K562 (cell line): Measurements from ENCODE around the gene HOXB8. TPM values are rescaled to one million over a fixed set of nuclear protein-coding genes. Genes with fewer than 3 reads are reported as not detected.

ENCODE experiments used
- CC2D1A ChIP-seq: fragments of 450-650 bp; IDR thresholded peaks from 2 replicates; pipeline ENCODE4 v1.6.1; 2017; ENCODE audit warnings: mild to moderate bottlenecking
- DIDO1 ChIP-seq: fragments of 450-650 bp; IDR thresholded peaks from 2 replicates; pipeline ENCODE4 v1.6.1; 2016; ENCODE audit warnings: low read depth, missing biosample characterization, missing genetic modification characterization
- ELF4 ChIP-seq: fragments of 450-650 bp; formaldehyde crosslinking; IDR thresholded peaks from 2 replicates; pipeline ENCODE4 v1.4.0; 2022; ENCODE audit warnings: missing genetic modification characterization
- EP300 ChIP-seq: IDR thresholded peaks from 2 replicates; pipeline ENCODE4 v1.6.1; 2012; ENCODE audit warnings: low read length, improper control_type of control experiment
- ETV5 ChIP-seq: sonication (generic); formaldehyde crosslinking; IDR thresholded peaks from 2 replicates; pipeline ENCODE4 v1.4.0; 2020; ENCODE audit warnings: low read depth, mild to moderate bottlenecking, missing genetic modification reagents
- HDAC1 ChIP-seq, 2 experiments: fragments of 450-650 bp; IDR thresholded peaks; 2 replicates each; pipeline ENCODE4 v1.6.1; 2016 to 2017; ENCODE audit warnings: inconsistent platforms in 1 of 2, mild to moderate bottlenecking in 1 of 2, moderate library complexity in 1 of 2
- HNRNPL ChIP-seq: fragments of 200-400 bp; formaldehyde crosslinking; IDR thresholded peaks from 2 replicates; pipeline ENCODE4 v1.6.1; 2017; ENCODE audit warnings: low read depth, mild to moderate bottlenecking, low read length
- NFIC ChIP-seq: fragments of 450-650 bp; IDR thresholded peaks from 2 replicates; pipeline ENCODE4 v1.6.1; 2017; ENCODE audit warnings: mild to moderate bottlenecking, inconsistent platforms
- PRMT5 ChIP-seq: sonication (generic); formaldehyde crosslinking; IDR thresholded peaks from 2 replicates; pipeline ENCODE4 v1.5.0; 2020; ENCODE audit warnings: missing genetic modification reagents
- SMARCC2 ChIP-seq: fragments of 450-650 bp; IDR thresholded peaks from 2 replicates; pipeline ENCODE4 v1.6.1; 2017; ENCODE audit warnings: antibody characterized with exemption, moderate library complexity, mild to moderate bottlenecking, low read depth
- TAL1 ChIP-seq: fragments of 450-650 bp; IDR thresholded peaks from 2 replicates; pipeline ENCODE4 v1.6.1; 2016; ENCODE audit warnings: mild to moderate bottlenecking
- ZNF263 ChIP-seq: sonication (generic); formaldehyde crosslinking; IDR thresholded peaks from 2 replicates; pipeline ENCODE4 v1.8.0; 2022; ENCODE audit warnings: mild to moderate bottlenecking, missing genetic modification reagents, borderline replicate concordance
- ZNF583 ChIP-seq: fragments of 250-450 bp; sonication (Bioruptor Pico); IDR thresholded peaks from 2 replicates; pipeline ENCODE4 v1.4.0; 2020
- polyA plus RNA-seq, 8 experiments: library from polyadenylated mRNA; depleted of rRNA in 4 of 8; stranded (reverse) in 5 of 8; unstranded in 3 of 8; fragments of >200 nt; fragmentation: Nextera tagmentation in 2 of 8; fragmentation: Illumina TruSeq in 1 of 8; extraction: Ambion mirVana in 2 of 8; extraction: Trizol in 1 of 8; gene quantifications; 2 replicates each; pipeline versions ENCODE4 v1.2.1 to v1.2.3, GENCODE V29; 2011 to 2014; ENCODE audit warnings: inconsistent platforms in 1 of 8, missing spikeins in 1 of 8
- total RNA-seq, 7 experiments: library from RNA; depleted of rRNA in 6 of 7; stranded (reverse); fragments of >200 nt in 6 of 7; fragmentation: Illumina TruSeq in 2 of 7; extraction: Trizol in 2 of 7; gene quantifications; 2 replicates each; pipeline versions ENCODE4 v1.2.1 to v1.2.3, GENCODE V29; 2011 to 2021; ENCODE audit warnings: low replicate concordance in 1 of 7
- TF ChIP-seq, protein P1 (sequence below): fragments of 450-650 bp; IDR thresholded peaks from 2 replicates; pipeline ENCODE4 v1.6.1; 2017; ENCODE audit warnings: mild to moderate bottlenecking, moderate library complexity
- TF ChIP-seq, protein P2 (sequence below), 2 experiments: fragments of 450-650 bp; formaldehyde crosslinking in 1 of 2; IDR thresholded peaks; 2 replicates each; pipeline versions ENCODE4 v1.4.0 to v1.6.1; 2014 to 2020; ENCODE audit warnings: mild to moderate bottlenecking in 2 of 2, borderline replicate concordance in 1 of 2, low read depth in 1 of 2

Gene HOXB8
- total and polyA plus RNA-seq, 9 of the 15 experiments (the other 6 are each of a cell fraction or from before 2014, with no cell fraction given) = 0.52 to 23.8 (median 3.6) TPM

DNA sequence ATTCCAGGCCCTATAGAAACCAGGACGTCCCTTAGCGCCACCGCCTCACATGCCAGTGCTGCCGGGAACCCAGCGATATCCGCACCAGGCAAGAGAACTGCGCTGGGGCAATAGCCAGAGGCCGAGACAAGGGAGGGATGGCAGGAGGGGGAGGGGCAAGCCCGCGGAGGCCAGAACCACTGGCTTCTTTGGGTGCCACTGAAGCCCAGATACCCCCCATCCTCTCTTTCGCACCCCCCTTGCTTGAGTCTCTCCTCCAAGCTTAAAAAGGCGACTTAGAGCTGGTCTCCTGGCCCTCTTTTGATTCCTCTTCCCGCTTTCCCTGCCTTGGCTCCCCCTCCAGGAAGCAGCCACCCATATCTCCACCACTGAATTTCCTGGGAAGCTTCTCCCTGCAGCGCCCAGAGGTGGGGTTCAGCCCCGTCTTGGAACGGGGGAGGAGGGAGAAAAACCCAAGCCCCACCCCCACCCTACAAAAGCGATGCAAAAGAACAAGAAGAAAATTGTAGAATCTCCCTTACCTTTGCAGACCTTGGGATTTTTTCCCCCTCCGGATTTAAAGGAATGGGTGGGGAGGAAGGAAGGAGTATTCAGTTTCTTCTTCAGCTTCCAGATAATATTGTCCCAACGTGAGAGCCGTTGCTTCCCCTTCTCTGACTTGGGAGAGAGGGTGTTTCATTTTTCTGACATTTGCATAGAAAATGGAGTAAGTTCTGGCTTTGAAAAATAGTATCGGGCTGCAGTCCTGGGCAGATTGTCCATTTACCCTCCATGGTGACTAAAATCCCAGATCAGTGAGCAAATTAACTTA lies 10.9 kb downstream of the HOXB8 start (continued):
- peak; percentile 41; the same call in 1 of the 2 replicates for TF ChIP-seq ZNF263 (CRISPR knock-in tag)
- TF ChIP-seq, protein P1, sequence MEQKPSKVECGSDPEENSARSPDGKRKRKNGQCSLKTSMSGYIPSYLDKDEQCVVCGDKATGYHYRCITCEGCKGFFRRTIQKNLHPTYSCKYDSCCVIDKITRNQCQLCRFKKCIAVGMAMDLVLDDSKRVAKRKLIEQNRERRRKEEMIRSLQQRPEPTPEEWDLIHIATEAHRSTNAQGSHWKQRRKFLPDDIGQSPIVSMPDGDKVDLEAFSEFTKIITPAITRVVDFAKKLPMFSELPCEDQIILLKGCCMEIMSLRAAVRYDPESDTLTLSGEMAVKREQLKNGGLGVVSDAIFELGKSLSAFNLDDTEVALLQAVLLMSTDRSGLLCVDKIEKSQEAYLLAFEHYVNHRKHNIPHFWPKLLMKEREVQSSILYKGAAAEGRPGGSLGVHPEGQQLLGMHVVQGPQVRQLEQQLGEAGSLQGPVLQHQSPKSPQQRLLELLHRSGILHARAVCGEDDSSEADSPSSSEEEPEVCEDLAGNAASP = no peak
- no peak for TF ChIP-seq ELF4 (CRISPR knock-in tag)
- no peak for TF ChIP-seq ZNF583 (CRISPR knock-in tag)
- 0 out of 4 replicates have a peak, but pooled peaks of 1 of the 2 experiments have one; percentile 16 for TF ChIP-seq HDAC1 (IDR thresholded peaks at IDR 0.05)
- TF ChIP-seq ETV5 = no peak
- TF ChIP-seq PRMT5 = no peak
- TF ChIP-seq SMARCC2 = no peak
- no peak for TF ChIP-seq CC2D1A
- no peak for TF ChIP-seq TAL1
- TF ChIP-seq EP300 = 0 out of 2 replicates have a peak, but pooled peaks have one; percentile 5
- no peak for TF ChIP-seq HNRNPL
- TF ChIP-seq DIDO1 (tag) = no peak
- TF ChIP-seq NFIC = no peak
- TF ChIP-seq, protein P2, sequence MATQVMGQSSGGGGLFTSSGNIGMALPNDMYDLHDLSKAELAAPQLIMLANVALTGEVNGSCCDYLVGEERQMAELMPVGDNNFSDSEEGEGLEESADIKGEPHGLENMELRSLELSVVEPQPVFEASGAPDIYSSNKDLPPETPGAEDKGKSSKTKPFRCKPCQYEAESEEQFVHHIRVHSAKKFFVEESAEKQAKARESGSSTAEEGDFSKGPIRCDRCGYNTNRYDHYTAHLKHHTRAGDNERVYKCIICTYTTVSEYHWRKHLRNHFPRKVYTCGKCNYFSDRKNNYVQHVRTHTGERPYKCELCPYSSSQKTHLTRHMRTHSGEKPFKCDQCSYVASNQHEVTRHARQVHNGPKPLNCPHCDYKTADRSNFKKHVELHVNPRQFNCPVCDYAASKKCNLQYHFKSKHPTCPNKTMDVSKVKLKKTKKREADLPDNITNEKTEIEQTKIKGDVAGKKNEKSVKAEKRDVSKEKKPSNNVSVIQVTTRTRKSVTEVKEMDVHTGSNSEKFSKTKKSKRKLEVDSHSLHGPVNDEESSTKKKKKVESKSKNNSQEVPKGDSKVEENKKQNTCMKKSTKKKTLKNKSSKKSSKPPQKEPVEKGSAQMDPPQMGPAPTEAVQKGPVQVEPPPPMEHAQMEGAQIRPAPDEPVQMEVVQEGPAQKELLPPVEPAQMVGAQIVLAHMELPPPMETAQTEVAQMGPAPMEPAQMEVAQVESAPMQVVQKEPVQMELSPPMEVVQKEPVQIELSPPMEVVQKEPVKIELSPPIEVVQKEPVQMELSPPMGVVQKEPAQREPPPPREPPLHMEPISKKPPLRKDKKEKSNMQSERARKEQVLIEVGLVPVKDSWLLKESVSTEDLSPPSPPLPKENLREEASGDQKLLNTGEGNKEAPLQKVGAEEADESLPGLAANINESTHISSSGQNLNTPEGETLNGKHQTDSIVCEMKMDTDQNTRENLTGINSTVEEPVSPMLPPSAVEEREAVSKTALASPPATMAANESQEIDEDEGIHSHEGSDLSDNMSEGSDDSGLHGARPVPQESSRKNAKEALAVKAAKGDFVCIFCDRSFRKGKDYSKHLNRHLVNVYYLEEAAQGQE (IDR thresholded peaks at IDR 0.05; ENCODE audit: borderline replicate concordance) = no peak
- TF ChIP-seq, protein P2 (CRISPR knock-in tag; IDR thresholded peaks at IDR 0.05; ENCODE audit: low read depth) = no peak
